ENCODE results near the gene PAQR5.
"Not testable (repeated sequence)": the region's sequence is repeated elsewhere in the genome, so short reads cannot be mapped to it uniquely, and the experiment has no call there.

The PAQR5 gene

DNA sequence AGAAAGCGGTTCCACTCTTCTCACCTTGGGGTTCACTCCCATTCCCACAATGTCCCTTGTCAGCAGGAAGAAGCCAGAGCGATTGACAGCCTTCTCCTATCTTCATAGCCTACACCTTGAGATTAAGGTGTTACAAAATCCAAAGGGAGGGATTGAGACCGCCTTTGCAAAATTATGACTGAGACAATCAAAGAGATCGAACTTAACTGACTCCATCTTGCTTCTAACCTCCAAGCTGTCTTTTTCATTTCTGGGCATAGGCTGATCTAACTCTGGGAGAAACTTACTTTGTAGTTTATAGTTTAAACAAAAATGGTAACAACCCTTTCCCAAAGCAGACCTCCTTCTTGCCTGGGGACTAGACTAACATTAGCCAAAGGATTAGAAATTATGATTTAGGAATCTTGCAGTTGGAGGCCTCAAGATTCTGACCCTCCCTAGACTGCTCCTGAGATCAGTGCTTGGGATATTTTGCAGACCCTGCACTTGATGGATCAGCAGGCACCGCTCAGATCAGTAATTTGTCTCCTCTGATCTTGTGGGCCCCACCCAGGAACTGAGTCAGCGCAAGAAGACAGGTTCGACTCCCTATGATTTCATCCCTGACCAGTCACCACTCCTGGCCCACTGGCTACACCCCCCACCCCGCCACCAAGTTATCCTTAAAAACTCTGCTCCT lies 40.0 kb downstream of the PAQR5 start:
- TF ChIP-seq, protein P1, sequence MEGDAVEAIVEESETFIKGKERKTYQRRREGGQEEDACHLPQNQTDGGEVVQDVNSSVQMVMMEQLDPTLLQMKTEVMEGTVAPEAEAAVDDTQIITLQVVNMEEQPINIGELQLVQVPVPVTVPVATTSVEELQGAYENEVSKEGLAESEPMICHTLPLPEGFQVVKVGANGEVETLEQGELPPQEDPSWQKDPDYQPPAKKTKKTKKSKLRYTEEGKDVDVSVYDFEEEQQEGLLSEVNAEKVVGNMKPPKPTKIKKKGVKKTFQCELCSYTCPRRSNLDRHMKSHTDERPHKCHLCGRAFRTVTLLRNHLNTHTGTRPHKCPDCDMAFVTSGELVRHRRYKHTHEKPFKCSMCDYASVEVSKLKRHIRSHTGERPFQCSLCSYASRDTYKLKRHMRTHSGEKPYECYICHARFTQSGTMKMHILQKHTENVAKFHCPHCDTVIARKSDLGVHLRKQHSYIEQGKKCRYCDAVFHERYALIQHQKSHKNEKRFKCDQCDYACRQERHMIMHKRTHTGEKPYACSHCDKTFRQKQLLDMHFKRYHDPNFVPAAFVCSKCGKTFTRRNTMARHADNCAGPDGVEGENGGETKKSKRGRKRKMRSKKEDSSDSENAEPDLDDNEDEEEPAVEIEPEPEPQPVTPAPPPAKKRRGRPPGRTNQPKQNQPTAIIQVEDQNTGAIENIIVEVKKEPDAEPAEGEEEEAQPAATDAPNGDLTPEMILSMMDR (conservative IDR thresholded peaks at IDR 0.05): no peak
- H3K27ac ChIP-seq: no peak overlapping the region

DNA sequence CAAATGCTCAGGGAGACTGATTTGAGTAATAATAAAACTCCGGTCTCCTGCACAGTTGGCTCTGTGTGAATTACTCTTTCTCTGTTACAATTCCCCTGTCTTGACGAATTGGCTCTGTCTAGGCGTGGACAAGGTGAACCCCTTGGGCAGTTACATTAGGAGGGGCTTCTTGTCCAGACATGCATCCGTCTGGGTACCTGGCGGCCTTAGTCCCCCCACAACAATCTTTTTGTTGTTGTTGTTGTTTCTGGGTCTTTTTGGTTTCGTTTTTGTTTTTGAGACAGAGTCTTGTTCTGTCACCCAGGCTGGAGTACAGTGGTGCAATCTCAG lies 40.5 kb downstream of the PAQR5 start:
- H3K27ac ChIP-seq: not testable (repeated sequence)

DNA sequence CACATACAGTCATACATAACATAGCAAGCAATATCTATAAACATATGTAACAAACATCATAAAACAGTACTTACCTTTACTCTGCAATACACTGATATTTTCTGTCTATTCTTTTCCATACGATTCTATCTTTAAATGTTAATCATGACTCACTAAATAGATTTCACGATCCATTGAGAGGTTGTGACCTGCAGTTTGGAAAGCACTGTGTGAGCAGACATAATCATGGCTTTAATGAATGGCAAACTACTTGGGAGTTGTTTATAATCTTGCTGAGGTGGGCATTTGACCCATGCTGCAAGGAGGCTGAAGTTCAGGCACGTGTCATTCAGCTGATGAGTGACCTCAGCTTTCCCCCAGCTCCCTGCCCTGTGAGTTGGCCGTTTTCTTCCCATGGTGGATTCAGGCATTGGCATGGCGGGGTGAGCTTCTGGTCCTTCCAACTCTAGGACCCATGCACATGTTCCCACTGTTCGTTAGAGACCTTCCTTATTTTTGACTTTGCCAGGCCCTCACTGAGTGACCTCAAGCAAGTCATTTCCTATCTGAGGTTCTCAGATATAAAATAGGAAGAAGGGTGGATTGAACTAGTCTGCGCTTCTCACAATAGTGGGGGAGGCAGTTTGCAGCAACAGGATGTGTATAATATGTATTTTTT lies 41.7 kb downstream of the PAQR5 start:
- no peak overlapping the region for H3K27ac ChIP-seq
- TF ChIP-seq, protein P1 (conservative IDR thresholded peaks at IDR 0.05): no peak

DNA sequence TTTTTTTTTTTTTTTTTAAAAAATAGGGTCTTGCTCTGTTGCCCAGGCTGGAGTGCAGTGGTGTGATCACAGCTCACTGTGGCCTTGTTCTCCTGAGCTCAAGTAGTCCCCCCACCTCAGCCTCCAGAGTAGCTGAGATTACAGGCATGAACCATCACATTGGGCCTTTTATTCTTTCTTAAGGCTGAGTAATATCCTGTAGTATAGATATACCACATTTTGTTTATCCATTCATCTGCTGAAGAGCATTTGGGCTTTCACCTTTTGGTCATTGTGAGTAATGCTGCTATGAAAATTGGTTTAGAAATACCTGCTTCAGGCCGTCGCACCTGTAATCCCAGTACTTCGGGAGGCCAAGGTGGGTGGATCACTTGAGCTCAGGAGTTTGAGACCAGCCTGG lies 42.6 kb downstream of the PAQR5 start:
- TF ChIP-seq, protein P1 (conservative IDR thresholded peaks at IDR 0.05): no peak
- H3K27ac ChIP-seq: no peak overlapping the region

DNA sequence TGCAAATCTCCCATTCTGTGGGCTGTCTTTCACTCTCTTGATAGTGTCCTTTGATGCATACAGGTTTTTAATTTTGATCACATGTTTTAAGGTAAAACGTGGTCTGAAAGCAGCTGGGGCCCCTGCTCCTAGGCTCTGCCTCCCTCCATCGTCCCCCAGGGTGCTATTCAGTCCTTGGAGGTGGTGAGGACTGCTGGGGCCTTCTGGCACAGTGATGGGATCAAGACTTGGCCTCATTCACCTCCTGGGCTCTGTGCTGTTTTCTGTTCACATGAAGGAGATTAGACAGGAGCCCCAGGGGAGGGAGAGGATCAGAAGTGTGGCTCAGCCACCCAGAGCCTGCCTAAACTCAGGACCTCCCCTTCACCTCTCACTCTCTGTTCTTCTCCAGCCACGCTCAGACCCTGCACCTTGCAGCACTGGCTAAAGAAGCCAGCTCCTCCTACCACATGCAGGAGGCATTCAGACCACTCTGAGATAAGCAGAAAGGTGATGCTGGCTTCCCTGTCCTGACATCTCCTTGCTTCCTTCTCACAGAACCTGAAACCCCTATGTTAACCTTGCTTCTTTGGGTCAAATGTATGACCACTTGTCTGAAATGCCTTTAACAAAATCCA lies 43.9 kb downstream of the PAQR5 start:
- no peak overlapping the region for H3K27ac ChIP-seq
- TF ChIP-seq, protein P1 (conservative IDR thresholded peaks at IDR 0.05): no peak

DNA sequence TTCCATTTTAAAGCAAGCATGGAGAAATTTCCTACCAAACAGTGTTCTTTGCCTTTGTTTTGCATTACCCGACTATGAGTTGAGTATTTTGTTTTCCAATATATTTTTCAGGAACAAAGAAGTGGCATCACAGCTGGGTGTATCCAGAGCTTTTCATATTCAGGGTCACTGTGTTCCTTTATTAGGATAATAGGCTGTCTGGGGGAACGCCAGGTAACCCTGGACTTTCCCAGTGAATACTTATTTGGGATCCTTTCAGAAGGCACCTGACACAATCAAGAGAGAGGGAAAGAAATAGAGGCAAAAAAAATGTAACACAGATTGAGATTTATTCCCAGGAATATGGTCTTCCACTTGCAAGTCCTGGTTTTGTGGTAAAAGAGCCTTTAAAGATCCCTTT lies 44.4 kb downstream of the PAQR5 start:
- H3K27ac ChIP-seq: no peak overlapping the region
- TF ChIP-seq, protein P1 (conservative IDR thresholded peaks at IDR 0.05): no peak

DNA sequence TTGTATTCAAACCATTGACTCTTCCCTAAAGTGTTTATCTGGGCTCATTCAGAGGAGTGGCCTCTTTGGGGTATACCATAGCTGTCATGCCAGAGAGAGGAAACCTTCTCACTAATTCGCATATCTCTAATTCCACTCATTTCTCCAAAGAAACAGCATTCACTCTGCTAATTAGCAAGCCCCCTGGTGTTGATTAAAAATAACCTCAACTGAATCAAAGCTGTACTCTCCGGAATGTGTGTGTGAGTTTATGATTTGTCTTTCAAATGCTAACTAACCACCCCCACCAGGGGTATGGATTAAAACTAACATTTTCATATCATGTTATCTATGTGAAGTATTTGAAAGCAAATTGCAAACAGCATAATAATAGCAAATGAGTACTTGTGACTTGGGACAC lies 45.5 kb downstream of the PAQR5 start:
- no peak overlapping the region for H3K27ac ChIP-seq
- TF ChIP-seq, protein P1 (conservative IDR thresholded peaks at IDR 0.05): no peak

DNA sequence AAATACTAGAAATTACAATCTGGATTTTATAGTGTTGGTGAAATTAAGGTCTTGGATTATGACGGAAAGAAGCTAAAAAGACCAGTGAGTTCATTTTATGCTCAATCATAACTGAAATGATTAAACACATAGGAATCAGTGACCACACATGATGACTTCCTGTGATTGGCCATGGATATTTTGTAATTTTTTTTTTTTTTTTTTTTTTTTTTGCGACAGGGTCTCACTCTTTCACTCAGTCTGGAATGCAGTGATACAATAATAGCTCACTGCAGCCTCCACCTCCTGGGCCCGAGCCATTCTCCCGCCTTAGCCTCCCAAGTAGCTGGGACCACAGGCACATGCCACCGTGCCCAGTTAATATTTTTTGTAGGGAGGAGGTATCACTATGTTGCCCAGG lies 47.4 kb downstream of the PAQR5 start:
- TF ChIP-seq, protein P1 (conservative IDR thresholded peaks at IDR 0.05): no peak
- no peak overlapping the region for H3K27ac ChIP-seq

Data from VCaP (cell line).